Fibroblast of skin of left quadriceps (primary cell): ENCODE results near the gene SH3RF2.

Source experiments
- DNase-seq, 2 experiments: peaks; one replicate each; pipeline ENCODE4 v3.0.0-alpha.2; 2013; ENCODE audit warnings: low read depth in 2 of 2

The SH3RF2 gene

GRCh38 chr5:146041180-146041789 lies 104.9 kb downstream of the SH3RF2 start:
- DNase-seq, result no peak

GRCh38 chr5:146042628-146043279 lies 106.4 kb downstream of the SH3RF2 start:
- peak; percentile 12 to 20 for DNase-seq

DNA sequence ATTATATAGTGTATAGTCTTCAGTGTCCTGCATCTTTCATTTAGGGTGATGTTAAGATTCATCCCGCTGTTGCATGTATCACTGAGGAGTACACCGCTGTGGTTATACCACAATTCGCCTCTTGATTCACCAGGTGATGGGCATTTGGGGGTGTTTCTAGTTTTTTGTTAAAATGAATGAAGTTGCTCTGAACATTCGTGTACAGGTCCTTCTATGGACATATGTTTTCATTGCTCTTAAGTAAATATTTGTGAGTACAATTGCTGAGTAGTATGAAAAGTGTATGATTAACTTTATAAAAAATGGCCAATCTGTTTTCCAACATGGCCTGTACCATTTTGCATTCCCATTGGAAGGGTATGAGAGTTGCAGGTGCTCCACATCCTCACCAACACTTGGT lies 107.3 kb downstream of the SH3RF2 start:
- no peak for DNase-seq

GRCh38 chr5:146047396-146047795 lies 111.0 kb downstream of the SH3RF2 start:
- DNase-seq, result no peak

- DNase-seq, result peak; percentile 49 to 59
Observed at GRCh38 chr5:146048994-146049703, 112.8 kb downstream of the SH3RF2 start.

DNA sequence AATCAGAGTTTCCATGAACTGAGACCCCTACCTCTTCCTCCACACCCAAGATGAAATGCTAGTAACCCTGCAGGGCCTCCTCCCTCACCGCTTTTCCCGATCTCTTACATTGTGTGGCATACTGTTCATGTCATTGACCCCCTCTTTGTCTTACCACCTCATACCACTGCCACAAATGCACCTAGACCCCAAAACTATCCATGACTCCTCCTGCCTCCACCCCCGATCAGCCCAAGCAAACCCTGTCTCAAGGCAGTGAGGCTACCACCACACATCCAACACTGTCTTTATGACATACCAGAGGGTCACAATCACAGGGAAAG lies 113.3 kb downstream of the SH3RF2 start:
- DNase-seq, result no peak

DNA sequence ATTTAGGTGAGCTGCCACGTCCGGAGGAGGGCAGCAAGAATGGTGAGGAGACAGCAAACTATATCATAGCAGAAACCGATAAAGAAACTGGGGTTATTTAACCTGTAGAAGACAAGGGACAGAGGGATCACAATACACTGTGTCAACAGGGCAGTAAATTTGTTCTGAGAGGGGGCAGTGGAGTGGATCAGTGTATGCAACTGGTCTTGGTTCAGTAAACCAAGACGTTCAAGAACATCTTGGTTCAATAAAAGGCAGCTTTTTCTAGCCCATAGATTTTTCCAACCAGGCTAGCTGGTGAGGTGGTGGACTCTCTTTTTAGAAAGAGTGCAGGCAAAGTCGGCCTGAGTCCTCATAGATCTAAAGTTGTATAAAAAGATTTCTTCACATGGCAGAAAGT lies 113.7 kb downstream of the SH3RF2 start:
- DNase-seq, result no peak

DNA sequence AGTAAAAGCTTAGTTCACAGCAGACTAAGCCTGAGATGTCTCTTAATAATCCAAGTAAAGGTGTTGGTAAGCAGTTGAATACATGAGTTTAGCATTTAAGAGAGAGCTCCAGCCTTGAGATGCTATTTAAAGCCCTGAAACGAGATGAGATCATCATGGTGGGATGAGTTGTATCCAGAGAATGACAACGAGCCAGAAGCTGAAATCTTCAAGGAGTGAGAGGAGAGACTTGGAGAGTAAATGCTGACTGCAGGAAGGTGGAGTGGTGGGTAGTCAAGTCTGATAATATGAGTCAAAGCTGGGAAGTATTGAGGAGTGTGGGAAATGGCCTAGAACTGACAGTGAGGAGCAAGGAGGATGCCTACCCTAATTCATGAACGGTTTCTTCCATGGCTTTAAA lies 115.3 kb downstream of the SH3RF2 start:
- peak; percentile 20 to 21 for DNase-seq

DNA sequence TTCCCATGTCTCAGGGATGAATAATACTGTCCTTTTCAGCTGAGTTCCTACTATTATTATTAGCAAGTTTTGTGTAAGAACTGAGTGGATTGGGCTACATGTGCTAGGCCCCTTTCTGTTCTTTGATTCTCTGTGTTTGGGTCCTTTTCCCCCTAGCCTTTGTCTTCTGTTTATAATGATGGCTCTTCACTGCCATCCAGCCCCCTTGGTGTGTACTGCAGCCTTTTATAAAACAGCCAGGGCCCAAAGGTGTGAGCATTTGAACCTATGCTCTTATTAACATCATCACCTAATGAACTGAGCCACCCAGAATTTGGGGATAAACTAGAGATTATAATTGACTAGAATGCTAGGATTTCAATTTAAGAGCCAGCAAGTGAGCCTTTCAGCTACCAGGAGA lies 116.4 kb downstream of the SH3RF2 start:
- no peak for DNase-seq

- no peak for DNase-seq
Observed at GRCh38 chr5:146055432-146055831, 119.1 kb downstream of the SH3RF2 start.

GRCh38 chr5:146059460-146060220 lies 123.3 kb downstream of the SH3RF2 start:
- no peak for DNase-seq

DNA sequence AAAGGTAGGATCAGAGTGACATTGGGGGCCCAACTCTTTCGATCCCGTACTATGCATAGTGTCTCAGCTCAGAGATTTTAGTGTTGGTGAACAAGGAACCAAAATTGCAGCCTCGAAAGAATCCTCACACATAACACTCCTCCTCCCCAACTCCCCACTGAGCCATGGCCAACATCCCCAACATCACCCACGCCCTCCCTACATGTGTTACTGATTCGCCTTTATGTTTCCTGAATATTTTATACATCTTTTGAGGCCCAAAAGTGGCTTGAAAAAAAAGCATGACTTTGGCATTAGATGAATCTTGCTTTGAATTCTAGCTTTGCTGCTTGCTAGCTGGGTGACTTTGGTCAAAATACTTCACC lies 123.8 kb downstream of the SH3RF2 start:
- DNase-seq, result no peak

GRCh38 chr5:146066968-146067367 lies 130.6 kb downstream of the SH3RF2 start:
- no peak for DNase-seq

DNA sequence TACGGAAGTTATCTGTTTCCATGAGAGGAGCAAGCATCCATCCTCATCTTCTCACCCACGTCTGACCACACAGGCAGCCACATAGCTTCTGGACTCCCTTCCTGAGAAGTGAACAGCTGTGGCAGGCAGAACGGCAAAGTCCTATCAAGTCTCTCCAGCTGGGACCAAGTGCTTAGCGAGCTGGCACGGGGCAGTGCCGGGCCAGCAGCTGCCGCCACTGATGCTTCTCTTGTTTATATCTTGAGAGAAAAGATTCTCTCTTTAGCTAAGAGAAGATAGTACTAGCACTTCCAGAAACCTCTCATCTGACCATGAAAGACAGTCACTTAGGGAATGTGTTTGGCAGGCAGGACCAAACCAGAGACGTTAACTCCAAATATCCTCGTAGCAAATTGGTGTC lies 131.8 kb downstream of the SH3RF2 start:
- no peak for DNase-seq

DNA sequence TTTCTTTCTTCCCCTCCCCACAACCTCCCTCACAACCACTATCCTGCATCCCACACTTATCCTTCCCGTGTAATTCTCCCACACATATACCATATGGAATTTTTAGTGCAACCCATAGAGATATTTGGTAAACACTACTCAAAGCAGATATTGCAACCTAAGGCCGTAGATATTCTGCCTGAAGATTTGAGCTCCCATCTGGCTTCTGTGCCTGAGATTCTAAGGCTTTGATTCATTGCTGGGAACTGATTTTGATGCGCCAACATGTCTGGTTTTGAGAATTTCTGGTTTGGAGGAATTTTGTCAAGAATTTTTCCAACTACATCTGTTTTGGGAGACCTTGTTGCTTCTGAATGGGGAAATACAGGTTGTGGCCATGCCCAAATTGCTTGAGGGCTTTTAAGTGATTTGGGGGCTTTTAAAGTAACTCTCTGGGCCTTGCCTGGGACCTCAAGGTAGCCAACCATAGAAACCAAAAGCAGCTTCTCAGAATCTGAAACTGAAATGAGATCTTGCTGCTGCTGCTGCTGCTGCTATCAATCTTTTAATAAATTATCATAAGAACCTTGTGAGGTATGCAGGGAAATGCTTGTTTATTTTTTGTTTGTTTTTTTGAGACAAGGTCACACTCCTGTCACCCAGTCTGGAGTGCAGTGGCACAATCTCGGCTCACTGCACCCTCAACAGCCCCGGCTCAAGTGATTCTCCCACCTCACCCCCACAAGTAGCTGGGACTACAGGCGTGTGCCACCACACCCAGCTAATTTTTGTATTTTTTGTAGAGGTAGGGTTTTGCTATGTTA lies 132.8 kb downstream of the SH3RF2 start:
- no peak for DNase-seq

DNA sequence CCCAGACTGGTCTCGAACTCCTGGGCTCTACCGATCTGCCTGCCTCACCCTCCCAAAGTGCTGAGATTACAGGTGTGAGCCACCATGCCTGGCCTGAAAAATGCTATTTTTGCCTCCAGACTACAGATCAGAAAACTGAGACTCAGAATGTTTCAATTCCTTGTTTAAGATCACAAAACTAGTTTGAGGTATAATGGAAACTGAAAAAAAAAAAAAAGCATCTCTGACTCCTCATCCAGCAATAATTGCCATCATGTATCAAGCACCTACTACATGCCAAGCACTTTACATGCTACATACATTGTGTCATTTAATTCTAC lies 133.4 kb downstream of the SH3RF2 start:
- DNase-seq, result no peak

- no peak for DNase-seq
Observed at GRCh38 chr5:146070746-146071145, 134.4 kb downstream of the SH3RF2 start.

GRCh38 chr5:146071171-146071570 lies 134.8 kb downstream of the SH3RF2 start:
- no peak for DNase-seq

DNA sequence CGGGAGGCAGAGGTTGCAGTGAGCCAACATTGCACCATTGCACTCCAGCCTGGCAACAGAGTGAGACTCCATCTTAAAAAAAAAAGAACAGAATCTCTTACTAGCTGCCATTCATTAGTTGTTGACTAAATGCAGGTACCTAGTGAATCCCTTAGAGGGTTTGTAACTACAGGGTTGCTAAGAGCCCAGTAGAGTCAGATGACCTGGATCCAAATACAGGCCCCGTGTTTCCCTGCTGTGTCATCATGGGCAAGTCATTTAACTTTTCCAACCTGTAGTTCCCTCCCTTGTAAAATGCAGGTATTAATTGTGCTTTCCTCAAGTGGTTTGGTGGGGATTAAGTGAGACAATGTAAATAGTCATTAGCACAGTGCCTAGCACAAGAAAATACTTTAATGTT lies 136.2 kb downstream of the SH3RF2 start:
- no peak for DNase-seq

- no peak for DNase-seq
Observed at GRCh38 chr5:146073239-146073900, 137.0 kb downstream of the SH3RF2 start.

GRCh38 chr5:146076028-146076427 lies 139.7 kb downstream of the SH3RF2 start:
- DNase-seq, result no peak
